Measurements from ENCODE around the gene C16orf96.

DNA sequence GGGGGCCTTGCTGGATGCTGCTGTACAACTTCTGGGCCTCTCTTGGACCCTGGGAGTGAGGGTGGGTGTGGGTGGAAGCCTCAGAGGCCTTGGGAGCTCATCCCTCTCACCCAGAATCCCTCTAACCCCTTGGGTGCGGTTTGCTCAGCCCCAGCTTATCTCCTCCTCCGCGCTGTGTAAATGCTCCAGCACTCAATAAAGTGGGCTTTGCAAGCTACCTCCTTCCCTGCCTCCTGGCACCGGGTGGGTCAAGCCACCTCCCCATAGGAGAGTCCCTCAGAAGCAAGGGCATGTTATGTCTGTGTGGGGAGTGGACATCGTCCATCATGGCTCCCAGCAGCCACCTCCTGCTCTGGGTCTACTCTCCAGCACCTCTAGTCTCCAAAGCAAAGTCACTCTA lies 46.0 kb upstream of the C16orf96 start:
- TF ChIP-seq CTCF (IDR thresholded peaks at IDR 0.05 in 8 of 11, conservative IDR thresholded peaks at IDR 0.05 in 3 of 11) = no peak
- no peak for TF ChIP-seq POLR2AphosphoS5 (IDR thresholded peaks at IDR 0.05)

Measured in spleen (tissue), 7 donors.